K562 (cell line): ENCODE data around the gene DAPK1. TPM values are rescaled to one million over a fixed set of nuclear protein-coding genes. Genes with fewer than 3 reads are reported as not detected.
A peak's percentile ranks its signal among the peaks of the same experiment; 100 is the strongest.

Experiments
- ATF7 ChIP-seq: fragments of 450-650 bp; IDR thresholded peaks from 2 replicates; pipeline ENCODE4 v1.7.1; 2014; ENCODE audit warnings: mild to moderate bottlenecking, moderate library complexity
- BHLHE40 ChIP-seq: IDR thresholded peaks from 2 replicates; pipeline ENCODE4 v1.6.1; 2011; ENCODE audit warnings: low read length, improper control_type of control experiment
- CXXC5 ChIP-seq: fragments of 250-450 bp; sonication (Bioruptor Pico); IDR thresholded peaks from 2 replicates; pipeline ENCODE4 v1.8.0; 2022; ENCODE audit warnings: inconsistent platforms, mild to moderate bottlenecking, moderate library complexity
- EGR1 ChIP-seq: fragments of 450-650 bp; conservative IDR thresholded peaks from 2 replicates; pipeline ENCODE4 v1.6.1; 2017; ENCODE audit warnings: mild to moderate bottlenecking
- FOXA1 ChIP-seq: fragments of 450-650 bp; IDR thresholded peaks from 2 replicates; pipeline ENCODE4 v1.6.1; 2016; ENCODE audit warnings: mild to moderate bottlenecking, borderline replicate concordance
- KDM1A ChIP-seq, 2 experiments: fragments of 450-650 bp; IDR thresholded peaks; 2 replicates each; pipeline ENCODE4 v1.6.1; 2016; ENCODE audit warnings: mild to moderate bottlenecking in 2 of 2
- KDM5B ChIP-seq: fragments of 200-600 bp; sonication (generic); IDR thresholded peaks from 2 replicates; pipeline ENCODE4 v1.6.1; 2012; ENCODE audit warnings: low read depth, mild to moderate bottlenecking, moderate library complexity, low read length, control low read depth, inconsistent platforms; ENCODE audit not compliant: insufficient replicate concordance
- MAZ ChIP-seq, 2 experiments: fragments of 450-650 bp in 1 of 2; sonication (generic) in 1 of 2; formaldehyde crosslinking; IDR thresholded peaks in 1 of 2; conservative IDR thresholded peaks in 1 of 2; 2 replicates each; pipeline versions ENCODE4 v1.4.0 to v1.5.0; 2020; ENCODE audit warnings: mild to moderate bottlenecking in 1 of 2, missing genetic modification reagents in 1 of 2
- NELFE ChIP-seq: IDR thresholded peaks from 2 replicates; pipeline ENCODE4 v1.6.1; 2011; ENCODE audit warnings: mild to moderate bottlenecking; ENCODE audit not compliant: insufficient read depth, insufficient read length
- NRF1 ChIP-seq, 2 experiments: fragments of 450-650 bp; IDR thresholded peaks in 1 of 2; conservative IDR thresholded peaks in 1 of 2; 2 replicates each; pipeline ENCODE4 v1.6.1; 2014; ENCODE audit warnings: mild to moderate bottlenecking in 2 of 2
- PCBP1 ChIP-seq: fragments of 200-400 bp; formaldehyde crosslinking; IDR thresholded peaks from 2 replicates; pipeline ENCODE4 v1.6.1; 2018; ENCODE audit warnings: mild to moderate bottlenecking, low read depth, low read length; ENCODE audit not compliant: poor library complexity, severe bottlenecking
- PPARD ChIP-seq: fragments of 250-450 bp; sonication (Bioruptor Pico); IDR thresholded peaks from 2 replicates; pipeline ENCODE4 v1.8.0; 2022; ENCODE audit warnings: inconsistent platforms, mild to moderate bottlenecking, moderate library complexity
- PTRF ChIP-seq: fragments of 450-650 bp; IDR thresholded peaks from 2 replicates; pipeline ENCODE4 v1.6.1; 2016; ENCODE audit warnings: mild to moderate bottlenecking, missing genetic modification characterization, missing compliant biosample characterization
- RBM14 ChIP-seq: fragments of 200-400 bp; formaldehyde crosslinking; IDR thresholded peaks from 2 replicates; pipeline ENCODE4 v1.6.1; 2018; ENCODE audit warnings: low read depth, mild to moderate bottlenecking, low read length, moderate library complexity, borderline replicate concordance; ENCODE audit not compliant: insufficient read depth
- TAF9B ChIP-seq: fragments of 450-650 bp; IDR thresholded peaks from 2 replicates; pipeline ENCODE4 v1.6.1; 2018; ENCODE audit warnings: mild to moderate bottlenecking; ENCODE audit not compliant: partially characterized antibody
- TEAD4 ChIP-seq, 2 experiments: sonication (generic) in 1 of 2; formaldehyde crosslinking in 1 of 2; IDR thresholded peaks; 2 replicates each; pipeline versions ENCODE4 v1.6.1 to v1.8.0; 2012 to 2022; ENCODE audit warnings: borderline replicate concordance in 1 of 2, inconsistent platforms in 1 of 2, low read length in 1 of 2, mild to moderate bottlenecking in 1 of 2, missing genetic modification reagents in 1 of 2
- ZBTB11 ChIP-seq, 3 experiments: fragments of 200-800 bp in 1 of 3; fragments of 250-450 bp in 1 of 3; fragments of 450-650 bp in 1 of 3; sonication (Bioruptor Pico) in 1 of 3; sonication (Bioruptor generic) in 1 of 3; formaldehyde crosslinking in 1 of 3; IDR thresholded peaks; 2 replicates each; pipeline versions ENCODE4 v1.6.1 to v1.8.0; 2016 to 2022; ENCODE audit warnings: mild to moderate bottlenecking in 2 of 3, missing genetic modification characterization in 2 of 3, missing compliant biosample characterization in 1 of 3, moderate library complexity in 1 of 3
- ZBTB17 ChIP-seq: fragments of 450-650 bp; formaldehyde crosslinking; IDR thresholded peaks from 2 replicates; pipeline ENCODE4 v1.4.0; 2020; ENCODE audit warnings: mild to moderate bottlenecking
- ZNF77 ChIP-seq: fragments of 250-450 bp; sonication (Bioruptor Pico); IDR thresholded peaks from 2 replicates; pipeline ENCODE4 v1.5.0; 2020
- polyA plus RNA-seq, 8 experiments: library from polyadenylated mRNA; depleted of rRNA in 4 of 8; stranded (reverse) in 5 of 8; unstranded in 3 of 8; fragments of >200 nt; fragmentation: Nextera tagmentation in 2 of 8; fragmentation: Illumina TruSeq in 1 of 8; extraction: Ambion mirVana in 2 of 8; extraction: Trizol in 1 of 8; gene quantifications; 2 replicates each; pipeline versions ENCODE4 v1.2.1 to v1.2.3, GENCODE V29; 2011 to 2014; ENCODE audit warnings: inconsistent platforms in 1 of 8, missing spikeins in 1 of 8
- total RNA-seq, 7 experiments: library from RNA; depleted of rRNA in 6 of 7; stranded (reverse); fragments of >200 nt in 6 of 7; fragmentation: Illumina TruSeq in 2 of 7; extraction: Trizol in 2 of 7; gene quantifications; 2 replicates each; pipeline versions ENCODE4 v1.2.1 to v1.2.3, GENCODE V29; 2011 to 2021; ENCODE audit warnings: low replicate concordance in 1 of 7
- TF ChIP-seq, protein P1 (sequence below): fragments of 250-450 bp; sonication (Bioruptor Pico); IDR thresholded peaks from 2 replicates; pipeline ENCODE4 v1.5.0; 2021
- TF ChIP-seq, protein P2 (sequence below): fragments of 200-800 bp; sonication (Bioruptor generic); IDR thresholded peaks from 2 replicates; pipeline ENCODE4 v1.6.1; 2017; ENCODE audit warnings: missing genetic modification characterization, missing compliant biosample characterization

DAPK1 gene
- total and polyA plus RNA-seq, 9 of the 15 experiments (the other 6 are each of a cell fraction or from before 2014, with no cell fraction given) = 1.7 to 26.4 (median 15.8) TPM

DNA sequence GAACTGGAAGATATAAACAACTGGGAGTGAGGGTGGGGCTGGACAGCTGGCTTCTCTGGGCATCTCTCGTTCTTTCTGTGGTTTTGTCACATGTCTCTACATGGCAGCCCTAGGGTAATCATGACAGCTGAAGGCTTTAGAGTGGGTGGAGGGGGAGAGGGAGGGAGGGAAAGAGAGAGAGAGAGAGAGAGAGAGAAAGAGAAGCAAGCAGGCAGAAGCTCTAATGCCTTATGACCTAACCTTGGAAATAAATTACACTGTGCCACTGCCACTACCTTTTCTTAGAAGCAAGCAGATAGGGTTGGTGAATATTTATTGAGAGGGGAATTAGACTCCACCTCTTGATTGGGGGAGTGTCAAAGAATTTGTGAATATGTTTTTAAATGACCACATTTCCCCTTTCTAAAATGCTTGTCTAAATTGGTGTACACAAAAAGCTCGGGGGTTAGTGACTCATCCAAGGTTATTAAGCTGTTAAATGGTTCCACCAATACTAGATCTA lies 2.6 kb upstream of the DAPK1 start (continued):
- TF ChIP-seq ZBTB11 (CRISPR knock-in tag; IDR thresholded peaks at IDR 0.05) = no peak
- TF ChIP-seq RBM14 = no peak
- no peak for TF ChIP-seq PTRF (tag)
- peak in 1 of 2 experiments; percentile 47; a peak in 1 of 4 replicates for TF ChIP-seq MAZ (CRISPR knock-in tag; conservative IDR thresholded peaks at IDR 0.05 in 1 of 2, IDR thresholded peaks at IDR 0.05 in 1 of 2)
- TF ChIP-seq TAF9B = peak; percentile 17
- no peak for TF ChIP-seq KDM5B
- TF ChIP-seq BHLHE40 = 0 out of 2 replicates have a peak, but pooled peaks have one; percentile 11
- TF ChIP-seq PCBP1 = no peak
- TF ChIP-seq CXXC5 = no peak
- peak in 1 of 2 experiments; percentile 92; a peak in 2 of 4 replicates for TF ChIP-seq KDM1A (IDR thresholded peaks at IDR 0.05)
- TF ChIP-seq PPARD (CRISPR knock-in tag) = no peak
- TF ChIP-seq, protein P1, sequence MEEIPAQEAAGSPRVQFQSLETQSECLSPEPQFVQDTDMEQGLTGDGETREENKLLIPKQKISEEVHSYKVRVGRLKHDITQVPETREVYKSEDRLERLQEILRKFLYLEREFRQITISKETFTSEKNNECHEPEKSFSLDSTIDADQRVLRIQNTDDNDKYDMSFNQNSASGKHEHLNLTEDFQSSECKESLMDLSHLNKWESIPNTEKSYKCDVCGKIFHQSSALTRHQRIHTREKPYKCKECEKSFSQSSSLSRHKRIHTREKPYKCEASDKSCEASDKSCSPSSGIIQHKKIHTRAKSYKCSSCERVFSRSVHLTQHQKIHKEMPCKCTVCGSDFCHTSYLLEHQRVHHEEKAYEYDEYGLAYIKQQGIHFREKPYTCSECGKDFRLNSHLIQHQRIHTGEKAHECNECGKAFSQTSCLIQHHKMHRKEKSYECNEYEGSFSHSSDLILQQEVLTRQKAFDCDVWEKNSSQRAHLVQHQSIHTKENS (CRISPR knock-in tag) = no peak
- TF ChIP-seq ZNF77 (CRISPR knock-in tag) = no peak
- TF ChIP-seq ZBTB17 = no peak
- TF ChIP-seq NRF1 (conservative IDR thresholded peaks at IDR 0.05 in 1 of 2, IDR thresholded peaks at IDR 0.05 in 1 of 2) = no peak
- TF ChIP-seq TEAD4 (IDR thresholded peaks at IDR 0.05; ENCODE audit: low read length) = peak; percentile 17; the same call in 1 of the 2 replicates
- no peak for TF ChIP-seq TEAD4 (CRISPR knock-in tag; IDR thresholded peaks at IDR 0.05; ENCODE audit: borderline replicate concordance)
- TF ChIP-seq EGR1 = peak; percentile 95
- TF ChIP-seq, protein P2, sequence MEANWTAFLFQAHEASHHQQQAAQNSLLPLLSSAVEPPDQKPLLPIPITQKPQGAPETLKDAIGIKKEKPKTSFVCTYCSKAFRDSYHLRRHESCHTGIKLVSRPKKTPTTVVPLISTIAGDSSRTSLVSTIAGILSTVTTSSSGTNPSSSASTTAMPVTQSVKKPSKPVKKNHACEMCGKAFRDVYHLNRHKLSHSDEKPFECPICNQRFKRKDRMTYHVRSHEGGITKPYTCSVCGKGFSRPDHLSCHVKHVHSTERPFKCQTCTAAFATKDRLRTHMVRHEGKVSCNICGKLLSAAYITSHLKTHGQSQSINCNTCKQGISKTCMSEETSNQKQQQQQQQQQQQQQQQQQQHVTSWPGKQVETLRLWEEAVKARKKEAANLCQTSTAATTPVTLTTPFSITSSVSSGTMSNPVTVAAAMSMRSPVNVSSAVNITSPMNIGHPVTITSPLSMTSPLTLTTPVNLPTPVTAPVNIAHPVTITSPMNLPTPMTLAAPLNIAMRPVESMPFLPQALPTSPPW (CRISPR knock-in tag) = peak; percentile 90
- no peak for TF ChIP-seq ATF7
- no peak for TF ChIP-seq FOXA1
- no peak for TF ChIP-seq NELFE
